ENCODE measurements around the gene N4BP2. TPM values are rescaled to one million over a fixed set of nuclear protein-coding genes. Genes with fewer than 3 reads are reported as not detected.

N4BP2 gene

DNA sequence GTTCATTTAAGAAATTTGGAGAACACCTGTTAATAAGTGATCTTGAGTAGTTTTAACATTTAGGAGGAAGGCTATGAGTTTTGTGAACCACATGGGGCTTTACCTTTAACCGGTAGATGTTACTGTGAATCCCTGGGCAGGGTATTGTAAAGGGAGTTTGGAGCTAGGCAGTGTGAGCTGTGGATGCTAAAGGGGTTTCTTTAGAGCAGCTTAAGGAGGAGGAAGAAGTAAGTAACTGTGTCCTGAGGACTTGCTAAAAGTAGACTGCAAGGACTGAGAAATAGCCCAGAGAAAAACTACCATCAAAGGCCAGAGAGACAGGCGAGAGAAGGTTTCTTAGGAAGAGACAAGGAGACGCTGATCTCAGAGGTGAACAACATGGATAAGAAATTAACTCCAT lies 145.8 kb downstream of the N4BP2 start:
- no peaks in the 10 kb centered on the region for H3K9me3 ChIP-seq (replicated peaks; ENCODE audit: low read length)
- H3K4me1 ChIP-seq (ENCODE audit: control insufficient read depth, insufficient read depth, low read length) = no peaks in the 10 kb centered on the region
- H3K4me2 ChIP-seq (ENCODE audit: low read length) = no peak overlapping the region
- H3K36me3 ChIP-seq (ENCODE audit: insufficient read depth, low read length) = no peaks in the 10 kb centered on the region
- no peak overlapping the region for H3K4me3 ChIP-seq (ENCODE audit: low read length)
- no peaks in the 10 kb centered on the region for H3K27me3 ChIP-seq (ENCODE audit: control insufficient read depth, insufficient read depth, low read length)
- no peak overlapping the region for H3K9ac ChIP-seq (ENCODE audit: low read depth, low read length)

DNA sequence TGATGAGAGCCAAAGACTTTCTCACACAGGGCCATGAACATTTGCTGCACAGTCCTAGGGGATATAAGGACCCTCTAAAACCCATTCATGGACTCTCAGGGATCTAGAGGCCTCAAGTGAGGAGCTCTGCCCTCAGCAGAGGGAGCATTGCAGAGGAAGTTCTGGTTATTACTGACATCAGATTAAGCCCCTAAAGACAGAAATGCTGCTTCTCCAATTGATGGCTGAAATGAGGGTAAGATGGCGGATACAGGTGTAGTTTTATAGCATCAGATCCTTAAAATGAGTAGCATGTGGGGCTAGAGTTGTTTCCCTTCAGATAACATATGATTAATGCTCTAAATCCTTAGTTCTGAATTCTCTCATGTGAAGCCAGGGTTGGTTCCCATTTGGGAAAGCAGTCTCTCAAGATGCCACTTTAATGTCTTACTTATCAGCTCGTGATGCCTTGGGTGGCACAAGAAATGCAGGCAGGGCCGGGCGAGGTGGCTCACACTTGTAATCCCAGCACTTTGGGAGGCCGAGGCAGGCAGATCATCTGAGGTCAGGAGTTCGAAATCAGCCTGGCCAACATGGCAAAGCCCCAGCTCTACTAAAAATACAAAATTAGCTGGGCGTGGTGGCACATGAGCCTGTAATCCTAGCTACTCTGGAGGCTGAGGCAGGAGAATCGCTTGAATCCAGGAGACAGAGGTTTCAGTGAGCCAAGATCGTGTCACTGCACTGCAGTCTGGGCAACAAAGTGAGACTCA lies 148.0 kb downstream of the N4BP2 start:
- H3K27me3 ChIP-seq (ENCODE audit: control insufficient read depth, insufficient read depth, low read length) = no peaks in the 10 kb centered on the region
- H3K36me3 ChIP-seq (ENCODE audit: insufficient read depth, low read length) = no peaks in the 10 kb centered on the region
- H3K4me3 ChIP-seq (ENCODE audit: low read length) = no peak overlapping the region
- no peak overlapping the region for H3K4me2 ChIP-seq (ENCODE audit: low read length)
- no peaks in the 10 kb centered on the region for H3K9me3 ChIP-seq (replicated peaks; ENCODE audit: low read length)
- H3K9ac ChIP-seq (ENCODE audit: low read depth, low read length) = no peak overlapping the region
- no peaks in the 10 kb centered on the region for H3K4me1 ChIP-seq (ENCODE audit: control insufficient read depth, insufficient read depth, low read length)

DNA sequence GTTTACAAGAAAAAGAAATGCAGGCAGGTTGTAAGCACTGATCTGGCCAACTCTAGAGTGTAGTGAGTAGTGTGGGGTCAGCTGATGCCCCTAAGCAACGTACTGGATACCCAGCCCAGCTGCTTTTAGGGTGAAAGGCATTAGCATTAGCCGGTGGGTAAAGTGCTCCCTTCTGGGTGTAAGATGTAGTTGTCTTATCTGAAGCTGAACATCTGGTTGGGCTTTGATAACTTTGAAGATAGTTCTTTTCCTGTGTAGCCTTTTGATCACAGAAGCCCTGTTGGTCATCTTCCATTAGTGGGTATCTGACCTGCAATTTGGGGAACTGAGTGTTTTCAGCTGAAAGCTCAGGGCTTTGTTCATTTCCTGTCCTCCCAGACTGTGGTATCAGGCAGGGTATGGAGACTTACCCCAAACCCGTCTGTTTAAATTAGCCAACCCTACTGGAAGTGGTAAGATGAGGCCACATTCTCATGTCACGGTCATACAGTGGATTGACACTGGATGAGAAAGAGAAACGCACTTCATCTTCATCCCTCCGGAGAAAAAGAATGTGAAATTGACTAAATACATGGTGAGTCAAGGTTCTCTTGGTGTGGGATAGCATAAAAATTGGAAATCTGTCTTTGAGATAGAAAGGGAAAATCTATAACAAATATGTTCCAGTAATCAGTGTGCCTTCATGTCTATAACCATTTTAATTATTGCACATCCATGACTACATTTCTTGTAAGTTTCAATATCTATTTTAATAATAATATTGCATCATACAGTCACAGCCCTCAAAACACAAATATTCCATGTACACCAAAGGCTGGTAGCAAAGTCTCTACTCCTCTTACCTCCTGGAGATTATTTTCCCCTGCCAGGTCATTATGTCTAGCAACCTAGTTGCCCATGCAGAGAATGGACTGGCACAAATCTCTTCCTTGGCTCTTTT lies 148.9 kb downstream of the N4BP2 start:
- H3K4me2 ChIP-seq (ENCODE audit: low read length) = no peak overlapping the region
- no peaks in the 10 kb centered on the region for H3K36me3 ChIP-seq (ENCODE audit: insufficient read depth, low read length)
- H3K9ac ChIP-seq (ENCODE audit: low read depth, low read length) = no peak overlapping the region
- H3K4me1 ChIP-seq (ENCODE audit: control insufficient read depth, insufficient read depth, low read length) = no peaks in the 10 kb centered on the region
- no peaks in the 10 kb centered on the region for H3K27me3 ChIP-seq (ENCODE audit: control insufficient read depth, insufficient read depth, low read length)
- no peak overlapping the region for H3K4me3 ChIP-seq (ENCODE audit: low read length)
- H3K9me3 ChIP-seq (replicated peaks; ENCODE audit: low read length) = no peaks in the 10 kb centered on the region

DNA sequence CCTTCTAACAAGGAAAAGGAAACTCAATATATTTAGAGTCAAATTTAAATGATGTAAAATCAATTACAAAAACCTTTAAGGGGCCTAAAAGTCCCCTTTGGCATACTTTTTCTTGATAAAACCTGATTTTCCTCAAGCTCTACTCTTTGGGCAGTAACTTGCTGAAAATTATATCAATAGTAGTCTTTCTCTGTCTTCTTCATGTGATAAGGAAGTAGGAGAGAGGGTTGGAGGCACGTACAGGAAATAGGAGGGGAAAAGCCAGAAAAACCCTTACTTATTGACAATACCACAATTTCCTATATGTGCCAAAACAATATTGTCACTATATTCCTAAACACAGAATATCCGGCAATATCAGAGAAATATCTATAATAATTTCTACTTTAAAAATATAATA lies 149.8 kb downstream of the N4BP2 start:
- H3K4me1 ChIP-seq (ENCODE audit: control insufficient read depth, insufficient read depth, low read length) = no peaks in the 10 kb centered on the region

More for the DNA sequence above, 149.8 kb downstream of the N4BP2 start:
- Histone ChIP-seq H3K36me3 (ENCODE audit: insufficient read depth, low read length) (no peaks in the 10 kb centered on the region), H3K9ac (ENCODE audit: low read depth, low read length) (no peak overlapping the region), H3K9me3 (replicated peaks; ENCODE audit: low read length) (no peaks in the 10 kb centered on the region), H3K4me3 (ENCODE audit: low read length) (no peak overlapping the region), H3K4me2 (ENCODE audit: low read length) (no peak overlapping the region), H3K27me3 (ENCODE audit: control insufficient read depth, insufficient read depth, low read length) (no peaks in the 10 kb centered on the region)

Small RNA genes within 50 kb of the gene (small RNA-seq; reads per million reads assigned to genes)
- gene AC095057.1 (not detected), gene RF00432 (not detected), gene RNU6-1112P (not detected)

Data from skeletal muscle satellite cell (primary cell).